DND-41 (cell line): ENCODE data around the gene QPCT.

Source experiments
- ATAC-seq: fragments of 200-7000 bp; cut with Tn5 transposase; 3 replicates; pipeline ENCODE4 v1.9.1; 2021; ENCODE audit warnings: low read depth; ENCODE audit not compliant: insufficient read depth
- DNase-seq: peaks from one replicate; pipeline ENCODE4 v3.0.0-alpha.2; 2020
- H2AFZ ChIP-seq: 2 replicates; pipeline ENCODE4 v1.6.0; 2012; ENCODE audit warnings: low read depth, low read length
- H3K27ac ChIP-seq: 2 replicates; pipeline ENCODE4 v1.5.1; 2012; ENCODE audit warnings: low read length, inconsistent platforms
- H3K27me3 ChIP-seq: fragments of 200-600 bp; sonication (generic); 2 replicates; pipeline ENCODE4 v1.6.0; 2012; ENCODE audit warnings: low read length, mild to moderate bottlenecking, inconsistent platforms; ENCODE audit not compliant: insufficient read depth, poor library complexity
- H3K36me3 ChIP-seq: 2 replicates; pipeline ENCODE4 v1.5.1; 2012; ENCODE audit warnings: low read length, inconsistent platforms; ENCODE audit not compliant: insufficient read depth
- H3K4me1 ChIP-seq: 2 replicates; pipeline ENCODE4 v1.5.1; 2012; ENCODE audit warnings: mild to moderate bottlenecking, low read length; ENCODE audit not compliant: insufficient read depth
- H3K4me2 ChIP-seq: 2 replicates; pipeline ENCODE4 v1.6.0; 2012; ENCODE audit warnings: mild to moderate bottlenecking, moderate library complexity, low read length, inconsistent platforms; ENCODE audit not compliant: insufficient read depth
- H3K4me3 ChIP-seq, 2 experiments: fragments of 200-600 bp in 1 of 2; shearing (Covaris generic) in 1 of 2; 2 replicates each; pipeline ENCODE4 v1.5.1; 2012 to 2016; ENCODE audit warnings: inconsistent platforms in 2 of 2, low read length in 2 of 2, mild to moderate bottlenecking in 2 of 2, low read depth in 1 of 2, moderate library complexity in 1 of 2
- H3K79me2 ChIP-seq: 2 replicates; pipeline ENCODE4 v1.6.0; 2012; ENCODE audit warnings: low read length, inconsistent platforms; ENCODE audit not compliant: insufficient read depth
- H3K9ac ChIP-seq: 2 replicates; pipeline ENCODE4 v1.6.0; 2012; ENCODE audit warnings: low read depth, mild to moderate bottlenecking, inconsistent platforms, low read length, moderate library complexity
- H3K9me3 ChIP-seq: 2 replicates; pipeline ENCODE4 v1.5.1; 2012; ENCODE audit warnings: low read length, moderate library complexity, mild to moderate bottlenecking, inconsistent platforms; ENCODE audit not compliant: insufficient read depth, severe bottlenecking
- H4K20me1 ChIP-seq: 2 replicates; pipeline ENCODE4 v1.6.0; 2012; ENCODE audit warnings: low read length; ENCODE audit not compliant: insufficient read depth
- EZH2 ChIP-seq: IDR thresholded peaks from 3 replicates; pipeline ENCODE4 v1.6.1; 2012; ENCODE audit warnings: borderline replicate concordance, low read depth, mild to moderate bottlenecking, moderate library complexity, low read length, inconsistent platforms; ENCODE audit not compliant: severe bottlenecking
- TF ChIP-seq, protein P1 (sequence below): IDR thresholded peaks from 2 replicates; pipeline ENCODE4 v1.5.1; 2012; ENCODE audit warnings: borderline replicate concordance, low read length, moderate library complexity, mild to moderate bottlenecking; ENCODE audit not compliant: poor library complexity, severe bottlenecking; ENCODE audit errors: extremely low read depth

QPCT gene

DNA sequence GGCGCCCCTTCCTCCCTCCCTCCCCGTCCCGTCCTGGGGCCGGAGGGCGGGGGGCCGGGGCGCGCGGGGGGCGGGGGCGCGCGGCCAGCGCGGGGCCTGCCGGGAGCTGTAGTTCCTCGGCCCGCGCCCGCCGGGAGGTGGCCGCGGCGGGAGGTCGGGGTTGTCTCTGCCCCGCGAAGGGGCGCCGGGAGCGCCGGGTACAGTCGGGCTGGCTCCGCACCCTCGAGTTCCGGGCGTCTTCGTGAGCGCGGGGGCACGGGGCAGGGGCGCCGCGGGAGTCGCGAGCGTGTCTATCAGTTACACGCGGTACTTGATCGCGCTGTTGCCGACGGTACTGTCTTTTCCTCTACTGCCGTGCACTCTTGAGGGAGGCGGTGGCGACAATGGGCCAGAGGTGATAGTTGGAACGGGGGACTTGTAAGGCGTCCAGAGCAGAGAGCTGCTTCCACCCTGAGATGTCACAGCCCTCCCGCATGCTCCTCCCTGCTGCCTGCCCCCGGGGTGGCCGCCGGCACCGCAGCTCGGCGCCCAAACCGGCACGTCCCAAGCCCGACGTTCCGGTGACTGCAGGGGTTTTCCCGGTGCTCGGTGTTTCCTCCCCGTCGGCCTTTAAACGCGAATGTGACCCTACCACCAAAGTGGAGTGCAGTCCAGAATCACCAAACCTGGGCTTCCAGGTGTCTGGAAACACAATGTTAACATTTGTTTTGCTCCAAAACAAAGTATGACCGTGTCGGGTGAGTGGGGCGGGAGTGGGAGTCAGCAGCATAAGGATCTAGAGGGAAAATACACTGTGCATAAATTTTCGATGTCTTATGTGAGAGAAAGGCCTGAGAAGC is 19.4 kb upstream of the QPCT start, which contains the start of gene PRKD3:
TSS of gene PRKD3 (minus strand) at position 48 of the 839 bp plus-strand sequence. CDS start 8,309 bp downstream, outside the sequence.
- Histone ChIP-seq H3K36me3 (no peaks in the 10 kb centered on the region), H4K20me1 (peaks cover 12% of the 10 kb centered on the region; the same call in 1 of the 2 replicates), H3K9me3 (no peaks in the 10 kb centered on the region), H3K9ac (peak within 1 kb of the TSS; percentile 65), H3K4me1 (peaks cover 38% of the 10 kb centered on the region), H3K4me2 (peak within 1 kb of the TSS; percentile 75), H3K4me3 (peak within 1 kb of the TSS; percentile 59 to 63), H3K27ac (peak within 1 kb of the TSS; percentile 55), H2AFZ (peak within 1 kb of the TSS; percentile 92), H3K27me3 (peaks cover 27% of the 10 kb centered on the region), H3K79me2 (peaks cover 42% of the 10 kb centered on the region)
- ATAC-seq (peak; percentile 78), DNase-seq (peak; percentile 79)
- TF ChIP-seq, protein P1, sequence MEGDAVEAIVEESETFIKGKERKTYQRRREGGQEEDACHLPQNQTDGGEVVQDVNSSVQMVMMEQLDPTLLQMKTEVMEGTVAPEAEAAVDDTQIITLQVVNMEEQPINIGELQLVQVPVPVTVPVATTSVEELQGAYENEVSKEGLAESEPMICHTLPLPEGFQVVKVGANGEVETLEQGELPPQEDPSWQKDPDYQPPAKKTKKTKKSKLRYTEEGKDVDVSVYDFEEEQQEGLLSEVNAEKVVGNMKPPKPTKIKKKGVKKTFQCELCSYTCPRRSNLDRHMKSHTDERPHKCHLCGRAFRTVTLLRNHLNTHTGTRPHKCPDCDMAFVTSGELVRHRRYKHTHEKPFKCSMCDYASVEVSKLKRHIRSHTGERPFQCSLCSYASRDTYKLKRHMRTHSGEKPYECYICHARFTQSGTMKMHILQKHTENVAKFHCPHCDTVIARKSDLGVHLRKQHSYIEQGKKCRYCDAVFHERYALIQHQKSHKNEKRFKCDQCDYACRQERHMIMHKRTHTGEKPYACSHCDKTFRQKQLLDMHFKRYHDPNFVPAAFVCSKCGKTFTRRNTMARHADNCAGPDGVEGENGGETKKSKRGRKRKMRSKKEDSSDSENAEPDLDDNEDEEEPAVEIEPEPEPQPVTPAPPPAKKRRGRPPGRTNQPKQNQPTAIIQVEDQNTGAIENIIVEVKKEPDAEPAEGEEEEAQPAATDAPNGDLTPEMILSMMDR: no peak
- TF ChIP-seq EZH2: peak; percentile 86

DNA sequence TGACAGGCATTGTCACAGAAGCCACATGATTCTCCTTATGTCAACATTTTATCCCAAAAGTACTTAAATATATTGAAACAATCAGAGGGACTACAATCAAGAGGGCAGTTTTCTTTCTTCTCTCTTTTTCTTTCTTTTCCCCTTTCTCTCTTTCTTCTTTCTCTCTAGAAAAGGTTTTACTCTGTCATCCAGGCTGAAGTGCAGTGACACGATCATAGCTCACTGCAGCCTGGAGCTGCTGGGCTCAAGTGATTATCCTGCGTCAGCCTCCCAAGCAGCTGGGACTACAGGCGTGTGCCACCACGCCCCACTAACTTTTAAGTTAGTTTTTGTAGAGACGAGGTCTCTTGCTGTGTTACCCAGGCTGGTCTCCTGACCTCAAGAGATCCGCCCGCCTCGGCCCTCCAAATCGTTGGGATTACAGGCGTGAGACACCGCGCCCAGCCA is 18.8 kb upstream of the QPCT start:
- TF ChIP-seq, protein P1: no peak
- no peak for TF ChIP-seq EZH2
- Histone ChIP-seq H3K79me2 (peaks cover 36% of the 10 kb centered on the region), H3K4me3 (peak overlapping the region in 1 of 2 experiments; percentile 63; a peak in 2 of 4 replicates), H3K9ac (peak overlapping the region; percentile 65), H3K4me2 (peak overlapping the region; percentile 75; the same call in 1 of the 2 replicates), H4K20me1 (peaks cover 12% of the 10 kb centered on the region; the same call in 1 of the 2 replicates), H3K27ac (no peak overlapping the region), H3K36me3 (no peaks in the 10 kb centered on the region), H3K4me1 (peaks cover 38% of the 10 kb centered on the region), H3K9me3 (no peaks in the 10 kb centered on the region), H3K27me3 (peaks cover 32% of the 10 kb centered on the region), H2AFZ (peak overlapping the region; percentile 92)
- ATAC-seq: no peak
- DNase-seq: no peak

DNA sequence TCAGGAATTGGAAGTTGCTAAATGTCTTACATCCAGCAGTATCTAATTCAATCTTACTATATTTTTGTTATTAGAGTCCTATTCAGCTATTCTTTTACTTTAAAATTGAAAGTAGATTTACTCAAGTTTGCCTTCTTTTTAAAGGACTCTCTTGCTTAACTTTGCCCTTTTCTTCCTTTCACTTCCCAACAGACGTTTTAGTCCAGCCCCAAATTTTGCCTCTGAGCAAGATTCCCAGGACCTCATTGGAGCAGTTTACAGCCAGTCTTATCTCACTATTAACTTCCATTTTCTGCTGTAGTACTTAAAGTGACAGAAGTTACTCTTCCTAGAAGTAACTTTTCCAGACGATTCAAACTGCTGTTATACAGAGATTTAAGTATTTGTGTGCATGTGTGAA is 18.1 kb upstream of the QPCT start:
- no peak for ATAC-seq
- no peak overlapping the region for H3K9ac ChIP-seq
- H3K27ac ChIP-seq: no peak overlapping the region
- H3K36me3 ChIP-seq: no peaks in the 10 kb centered on the region
- no peak for DNase-seq
- peak overlapping the region; percentile 15; the same call in 1 of the 2 replicates for H2AFZ ChIP-seq
- H3K4me3 ChIP-seq: no peak overlapping the region
- no peak overlapping the region for H3K4me2 ChIP-seq
- TF ChIP-seq, protein P1: no peak
- TF ChIP-seq EZH2: no peak
- H4K20me1 ChIP-seq: peaks cover 9% of the 10 kb centered on the region; the same call in 1 of the 2 replicates
- no peaks in the 10 kb centered on the region for H3K9me3 ChIP-seq
- H3K4me1 ChIP-seq: peaks cover 35% of the 10 kb centered on the region
- H3K79me2 ChIP-seq: peaks cover 30% of the 10 kb centered on the region
- H3K27me3 ChIP-seq: peaks cover 35% of the 10 kb centered on the region
